MM.1S (cell line): Measurements from ENCODE around the gene CRYBA4.

Source experiments
- DNase-seq: peaks from one replicate; pipeline ENCODE4 v3.0.0-alpha.2; 2015
- H2AFZ ChIP-seq: fragments of 300-600 bp; sonication (generic); 2 replicates; pipeline ENCODE4 v1.6.0; 2016; ENCODE audit warnings: antibody characterized with exemption, low read length
- H3F3A ChIP-seq: fragments of 300-600 bp; sonication (generic); 2 replicates; pipeline ENCODE4 v1.6.1; 2016; ENCODE audit warnings: mild to moderate bottlenecking, antibody characterized with exemption, low read length, moderate library complexity, mixed read lengths; ENCODE audit not compliant: insufficient read depth
- H3K27ac ChIP-seq: fragments of 300-600 bp; sonication (generic); 2 replicates; pipeline ENCODE4 v1.5.1; 2016; ENCODE audit warnings: mild to moderate bottlenecking, low read length
- H3K27me3 ChIP-seq: fragments of 300-600 bp; sonication (generic); replicated peaks from 2 replicates; pipeline ENCODE4 v1.6.0; 2016; ENCODE audit warnings: low read length; ENCODE audit not compliant: insufficient read depth
- H3K36me3 ChIP-seq: fragments of 300-600 bp; sonication (generic); replicated peaks from 2 replicates; pipeline ENCODE4 v1.6.1; 2016; ENCODE audit warnings: mild to moderate bottlenecking, low read length, mixed read lengths; ENCODE audit not compliant: insufficient read depth
- H3K4me1 ChIP-seq: fragments of 300-600 bp; sonication (generic); 2 replicates; pipeline ENCODE4 v1.6.1; 2016; ENCODE audit warnings: low read length, mixed read lengths
- H3K4me2 ChIP-seq: fragments of 300-600 bp; sonication (generic); 2 replicates; pipeline ENCODE4 v1.6.0; 2016; ENCODE audit warnings: low read depth, low read length
- H3K4me3 ChIP-seq: fragments of 300-600 bp; sonication (generic); 2 replicates; pipeline ENCODE4 v1.5.1; 2016; ENCODE audit warnings: low read length, mixed read lengths
- H3K79me2 ChIP-seq: fragments of 300-600 bp; sonication (generic); 2 replicates; pipeline ENCODE4 v1.6.1; 2016; ENCODE audit warnings: mixed run types, low read length, mixed read lengths
- H3K9ac ChIP-seq: fragments of 300-600 bp; sonication (generic); 2 replicates; pipeline ENCODE4 v1.6.1; 2016; ENCODE audit warnings: low read length, mixed read lengths
- H3K9me2 ChIP-seq: fragments of 300-600 bp; sonication (generic); replicated peaks from 2 replicates; pipeline ENCODE4 v1.6.1; 2016; ENCODE audit warnings: mild to moderate bottlenecking, low read length, mixed read lengths; ENCODE audit not compliant: insufficient read depth
- H3K9me3 ChIP-seq: fragments of 300-600 bp; sonication (generic); replicated peaks from 2 replicates; pipeline ENCODE4 v1.6.1; 2016; ENCODE audit warnings: mild to moderate bottlenecking, low read length, mixed read lengths; ENCODE audit not compliant: insufficient read depth
- H4K20me1 ChIP-seq: fragments of 300-600 bp; sonication (generic); 2 replicates; pipeline ENCODE4 v1.6.1; 2016; ENCODE audit warnings: mild to moderate bottlenecking, low read length, moderate library complexity, mixed read lengths; ENCODE audit not compliant: insufficient read depth
- EZH2 ChIP-seq: fragments of 300-600 bp; sonication (generic); optimal IDR thresholded peaks from 2 replicates; pipeline ENCODE3; 2017; ENCODE audit warnings: low read depth, mild to moderate bottlenecking, antibody characterized with exemption, low read length, mixed read lengths
- EZH2phosphoT487 ChIP-seq: fragments of 300-600 bp; sonication (generic); IDR thresholded peaks from 2 replicates; pipeline ENCODE4 v1.6.1; 2018; ENCODE audit warnings: antibody characterized with exemption, low read length
- TF ChIP-seq, protein P1 (sequence below): fragments of 300-600 bp; sonication (generic); IDR thresholded peaks from 2 replicates; pipeline ENCODE4 v1.5.1; 2016; ENCODE audit warnings: antibody characterized with exemption, low read length, mixed read lengths

CRYBA4 gene

DNA sequence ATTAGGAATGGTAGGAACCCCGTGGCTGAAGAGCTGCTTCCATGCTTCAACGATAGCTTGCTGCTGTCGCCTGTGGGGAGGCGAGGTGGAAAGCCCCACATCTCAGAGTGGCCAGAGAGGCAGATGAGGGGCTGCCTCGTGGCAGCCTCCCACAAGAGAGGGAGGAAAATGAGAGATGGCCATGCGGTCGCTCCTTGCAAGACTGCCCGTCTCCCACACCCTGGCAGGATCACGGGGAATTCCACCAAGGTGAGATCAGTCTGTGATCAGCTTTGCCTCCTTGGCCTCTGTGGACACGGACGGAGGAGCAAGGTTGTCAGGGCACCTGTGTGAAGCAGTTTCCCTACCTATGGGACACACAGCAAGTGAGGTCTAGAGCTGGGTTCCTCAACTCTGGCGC lies 3.0 kb downstream of the CRYBA4 start:
- H3K27ac ChIP-seq: no peak overlapping the region
- H4K20me1 ChIP-seq: no peaks in the 10 kb centered on the region
- DNase-seq: no peak
- H3K9ac ChIP-seq: no peak overlapping the region
- H3F3A ChIP-seq: 0 out of 2 replicates have a peak, but pooled peaks cover 7% of the 10 kb centered on the region
- no peaks in the 10 kb centered on the region for H3K79me2 ChIP-seq
- no peak overlapping the region for H2AFZ ChIP-seq
- no peaks in the 10 kb centered on the region for H3K27me3 ChIP-seq
- no peaks in the 10 kb centered on the region for H3K9me2 ChIP-seq
- no peak overlapping the region for H3K4me3 ChIP-seq
- peaks cover 12% of the 10 kb centered on the region; the same call in 1 of the 2 replicates for H3K4me1 ChIP-seq
- H3K4me2 ChIP-seq: no peak overlapping the region
- H3K9me3 ChIP-seq: no peaks in the 10 kb centered on the region
- TF ChIP-seq, protein P1, sequence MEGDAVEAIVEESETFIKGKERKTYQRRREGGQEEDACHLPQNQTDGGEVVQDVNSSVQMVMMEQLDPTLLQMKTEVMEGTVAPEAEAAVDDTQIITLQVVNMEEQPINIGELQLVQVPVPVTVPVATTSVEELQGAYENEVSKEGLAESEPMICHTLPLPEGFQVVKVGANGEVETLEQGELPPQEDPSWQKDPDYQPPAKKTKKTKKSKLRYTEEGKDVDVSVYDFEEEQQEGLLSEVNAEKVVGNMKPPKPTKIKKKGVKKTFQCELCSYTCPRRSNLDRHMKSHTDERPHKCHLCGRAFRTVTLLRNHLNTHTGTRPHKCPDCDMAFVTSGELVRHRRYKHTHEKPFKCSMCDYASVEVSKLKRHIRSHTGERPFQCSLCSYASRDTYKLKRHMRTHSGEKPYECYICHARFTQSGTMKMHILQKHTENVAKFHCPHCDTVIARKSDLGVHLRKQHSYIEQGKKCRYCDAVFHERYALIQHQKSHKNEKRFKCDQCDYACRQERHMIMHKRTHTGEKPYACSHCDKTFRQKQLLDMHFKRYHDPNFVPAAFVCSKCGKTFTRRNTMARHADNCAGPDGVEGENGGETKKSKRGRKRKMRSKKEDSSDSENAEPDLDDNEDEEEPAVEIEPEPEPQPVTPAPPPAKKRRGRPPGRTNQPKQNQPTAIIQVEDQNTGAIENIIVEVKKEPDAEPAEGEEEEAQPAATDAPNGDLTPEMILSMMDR: no peak
- no peak for TF ChIP-seq EZH2phosphoT487
- TF ChIP-seq EZH2: no peak
- no peaks in the 10 kb centered on the region for H3K36me3 ChIP-seq

DNA sequence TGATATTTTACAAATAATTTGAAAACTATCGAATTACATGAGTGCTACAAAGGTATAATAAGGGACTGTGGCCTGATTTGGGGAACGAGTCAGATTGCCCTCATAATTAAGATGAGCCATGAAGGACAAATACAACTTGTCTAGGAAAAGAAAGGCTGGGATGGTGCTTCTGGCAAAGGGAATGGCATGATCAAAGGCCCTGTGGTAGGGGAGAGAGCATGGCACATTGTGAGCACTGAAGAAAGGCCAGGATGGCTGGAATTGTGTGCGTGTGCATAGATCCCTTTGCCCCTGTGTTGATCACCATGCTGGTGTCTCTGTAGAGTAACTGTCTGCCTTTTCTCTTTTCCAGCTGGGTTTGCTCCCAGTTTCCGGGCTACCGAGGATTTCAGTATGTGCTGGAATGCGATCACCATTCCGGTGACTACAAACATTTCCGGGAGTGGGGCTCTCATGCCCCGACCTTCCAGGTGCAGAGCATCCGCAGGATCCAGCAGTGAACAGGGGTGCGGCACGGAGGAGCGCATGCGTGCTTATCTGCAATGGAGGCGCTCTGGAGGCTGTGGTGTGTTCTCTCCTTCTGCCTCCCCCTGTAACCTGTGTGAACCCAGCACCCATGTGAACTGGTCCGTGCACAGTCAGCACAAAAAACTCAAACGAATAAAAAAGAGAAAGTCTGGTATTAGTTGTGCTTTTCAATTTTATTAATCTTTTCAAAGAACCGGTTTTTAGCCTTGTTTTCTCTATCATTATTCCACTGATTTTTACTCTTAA lies 8.4 kb downstream of the CRYBA4 start:
- Histone ChIP-seq H3K4me3 (no peak overlapping the region), H3K9me2 (no peaks in the 10 kb centered on the region), H2AFZ (no peak overlapping the region), H3K27me3 (no peaks in the 10 kb centered on the region), H3K27ac (no peak overlapping the region), H3K36me3 (no peaks in the 10 kb centered on the region), H3K4me1 (peaks cover 19% of the 10 kb centered on the region; the same call in 1 of the 2 replicates), H3K4me2 (no peak overlapping the region), H3K79me2 (no peaks in the 10 kb centered on the region), H4K20me1 (no peaks in the 10 kb centered on the region), H3K9me3 (no peaks in the 10 kb centered on the region), H3K9ac (no peak overlapping the region), H3F3A (0 out of 2 replicates have a peak, but pooled peaks cover 7% of the 10 kb centered on the region)
- no peak for TF ChIP-seq EZH2
- no peak for TF ChIP-seq EZH2phosphoT487
- TF ChIP-seq, protein P1: no peak
- DNase-seq: no peak

DNA sequence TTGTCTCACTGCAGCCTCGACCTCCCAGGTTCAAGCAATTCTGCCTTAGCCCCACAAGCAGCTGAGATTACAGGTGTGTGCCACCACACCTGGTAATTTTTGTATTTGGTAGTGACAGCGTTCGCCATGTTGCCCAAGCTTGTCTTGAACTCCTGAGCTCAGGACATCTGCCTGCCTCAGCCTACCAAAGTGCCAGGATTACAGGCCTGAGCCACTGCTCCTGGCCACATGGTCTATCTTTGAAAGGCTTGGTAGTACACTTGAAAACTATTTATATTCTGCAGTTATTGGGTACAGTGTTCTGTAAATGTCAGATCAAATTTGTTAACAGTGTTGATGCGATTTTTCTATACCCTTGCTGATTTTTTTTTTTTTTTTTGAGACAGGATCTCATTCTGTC lies 9.5 kb downstream of the CRYBA4 start:
- no peaks in the 10 kb centered on the region for H3K27me3 ChIP-seq
- H4K20me1 ChIP-seq: no peaks in the 10 kb centered on the region
- peaks cover 19% of the 10 kb centered on the region; the same call in 1 of the 2 replicates for H3K4me1 ChIP-seq
- H3K27ac ChIP-seq: no peak overlapping the region
- TF ChIP-seq EZH2phosphoT487 (no peak), EZH2 (no peak)
- TF ChIP-seq, protein P1: no peak
- H3K79me2 ChIP-seq: no peaks in the 10 kb centered on the region
- 0 out of 2 replicates have a peak, but pooled peaks cover 7% of the 10 kb centered on the region for H3F3A ChIP-seq
- no peak for DNase-seq
- no peaks in the 10 kb centered on the region for H3K9me2 ChIP-seq
- no peaks in the 10 kb centered on the region for H3K9me3 ChIP-seq
- no peaks in the 10 kb centered on the region for H3K36me3 ChIP-seq
- no peak overlapping the region for H2AFZ ChIP-seq
- no peak overlapping the region for H3K4me3 ChIP-seq
- no peak overlapping the region for H3K4me2 ChIP-seq
- no peak overlapping the region for H3K9ac ChIP-seq
